PC-9 (cell line): ENCODE measurements around the gene OOSP4A.

Experiments used
- CTCF ChIP-seq: fragments of 200-600 bp; sonication (generic); conservative IDR thresholded peaks from 2 replicates; pipeline ENCODE4 v1.6.1; 2017; ENCODE audit warnings: mixed run types, antibody characterized with exemption, mild to moderate bottlenecking, moderate library complexity
- EZH2 ChIP-seq: fragments of 200-600 bp; sonication (generic); IDR thresholded peaks from 2 replicates; pipeline ENCODE4 v1.8.0; 2017; ENCODE audit warnings: antibody characterized with exemption, low read depth

GRCh38 chr11:59938718-59939117 is 25.1 kb upstream of the OOSP4A start:
- TF ChIP-seq CTCF (no peak), EZH2 (no peak)
